Measurements from ENCODE around the gene KRTAP10-4. TPM values are rescaled to one million over a fixed set of nuclear protein-coding genes. Genes with fewer than 3 reads are reported as not detected.

Gene KRTAP10-4
- total RNA-seq, 1 experiment from 2014 or later = not detected

DNA sequence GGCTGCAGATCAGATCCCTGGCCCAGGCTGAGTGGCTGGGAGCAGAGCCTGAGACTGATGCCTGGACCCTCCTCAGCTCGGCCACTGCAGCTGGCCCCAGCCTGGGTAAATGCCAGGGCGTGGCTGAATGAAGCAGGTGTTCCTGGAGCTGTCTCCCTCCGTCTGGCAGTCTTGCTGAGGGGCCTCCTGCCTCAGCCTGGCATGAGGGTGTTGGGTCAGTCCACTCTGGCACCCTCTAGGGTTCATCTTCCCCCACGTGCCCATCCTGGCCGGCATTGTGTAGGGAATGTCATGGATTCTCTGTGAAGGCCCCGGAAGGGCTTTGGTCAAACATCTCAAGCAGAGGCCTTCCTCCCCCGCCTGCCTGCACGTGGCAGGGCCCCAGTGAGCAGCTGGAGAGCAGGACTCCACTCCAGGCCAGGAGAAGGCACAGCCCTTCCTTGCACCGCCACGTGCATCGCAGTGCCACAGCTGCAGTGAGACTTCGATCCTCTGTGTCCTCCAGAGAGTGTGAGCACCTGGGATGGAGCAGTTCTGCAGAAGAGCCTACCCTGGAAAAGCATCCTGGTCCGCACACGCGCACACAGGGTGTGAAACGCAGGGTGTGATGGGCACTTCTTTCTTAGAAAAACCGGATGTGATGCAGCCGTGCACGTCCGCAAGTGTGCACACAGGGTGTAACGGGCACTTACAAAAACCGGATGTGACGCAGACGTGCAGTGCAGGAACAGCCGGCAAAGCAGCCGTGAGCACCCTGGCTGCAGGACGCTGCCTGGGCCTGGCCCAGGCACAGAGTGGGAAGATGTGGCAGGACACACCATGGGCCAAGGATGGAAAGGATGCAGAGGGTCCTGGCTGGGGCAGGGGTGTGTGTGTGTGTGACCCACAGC lies 4.6 kb upstream of the KRTAP10-4 start:
- no peak overlapping the region for H2AFZ ChIP-seq (ENCODE audit: low read depth, low read length, poor library complexity, severe bottlenecking)
- H3K9me3 ChIP-seq (ENCODE audit: control insufficient read depth in 1 of 2, insufficient read depth in 1 of 2, low read depth in 1 of 2, low read length in 2 of 2) = no peaks in the 10 kb centered on the region
- BruUV-seq (replicated peaks) = no TSS peak
- H3K27ac ChIP-seq (ENCODE audit: low read depth, low read length) = no peak overlapping the region
- ChIA-PET POLR2A (no interaction called here), CTCF (no interaction called here), RAD21 (ENCODE audit: low non-redundant PET in 1 of 2, low total read pairs in 2 of 2, uncharacterized antibody in 2 of 2, unreplicated experiment in 2 of 2) (no interaction called here)
- no peak overlapping the region for H3K4me2 ChIP-seq (ENCODE audit: low read length)
- H4K20me1 ChIP-seq (ENCODE audit: insufficient read depth) = no peaks in the 10 kb centered on the region
- intact Hi-C loops (cut with micrococcal nuclease) = loop anchor here (10.0 kb wide), 1 partner anchor 106 kb away; no protein-coding TSS in a partner anchor
- H3K4me1 ChIP-seq (ENCODE audit: control insufficient read depth in 1 of 2, insufficient read depth in 2 of 2, low read length in 2 of 2) = no peaks in the 10 kb centered on the region
- no peak overlapping the region for H3K9ac ChIP-seq (ENCODE audit: low read length)
- ATAC-seq = no peak; the same call in 1 of the 2 replicates
- no peaks in the 10 kb centered on the region for H3K36me3 ChIP-seq (ENCODE audit: control insufficient read depth in 1 of 2, insufficient read depth in 2 of 2, low read length in 2 of 2)
- no peak overlapping the region for H3K4me3 ChIP-seq (replicated peaks in 1 of 2; ENCODE audit: low read depth in 1 of 2, low read length in 2 of 2)
- no peaks in the 10 kb centered on the region for H3K79me2 ChIP-seq (ENCODE audit: insufficient read depth, low read length)
- peaks cover 6% of the 10 kb centered on the region for H3K27me3 ChIP-seq (ENCODE audit: insufficient read depth, low read length)
- TF ChIP-seq CEBPB (IDR thresholded peaks at IDR 0.05; ENCODE audit: low read depth) = no peak
- no peak for TF ChIP-seq FOSL1 (IDR thresholded peaks at IDR 0.05; ENCODE audit: low read depth)
- no peak for DNase-seq (ENCODE audit: low read depth, low spot score)
- no peaks in the 10 kb centered on the region for H3K9me2 ChIP-seq (ENCODE audit: insufficient read depth)

DNA sequence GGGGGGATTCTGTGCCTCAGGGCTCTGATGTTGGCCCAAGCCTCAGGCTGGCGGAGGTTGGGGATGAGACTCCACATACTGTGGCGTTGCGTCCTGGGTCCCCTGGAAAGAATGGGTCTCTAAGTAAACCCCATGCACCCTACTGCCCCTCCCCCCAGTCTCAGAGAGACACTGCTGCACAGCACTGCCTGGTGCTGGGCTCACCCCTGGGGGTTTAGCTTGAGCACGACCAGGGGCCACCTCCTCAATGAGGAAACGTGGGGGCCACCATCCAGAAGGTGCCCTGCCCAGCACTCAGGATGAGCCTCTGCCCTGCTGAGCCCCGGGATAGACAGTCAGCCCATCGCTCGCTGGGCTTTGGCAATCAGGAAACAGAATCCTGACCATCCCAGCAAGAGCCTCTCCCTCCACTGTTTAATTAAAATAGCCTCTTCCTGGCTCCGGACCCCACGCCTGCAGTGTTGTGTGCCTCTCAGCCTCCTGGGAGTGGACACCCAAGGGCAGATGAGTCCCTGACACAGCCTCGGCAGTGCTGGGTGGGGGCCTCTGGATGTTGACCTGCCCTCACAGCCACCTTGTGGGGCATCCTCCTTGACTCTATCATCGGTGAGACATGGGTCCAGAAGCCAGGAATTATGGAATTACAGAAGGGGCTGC lies 3.5 kb upstream of the KRTAP10-4 start:
- H3K9me3 ChIP-seq (ENCODE audit: control insufficient read depth in 1 of 2, insufficient read depth in 1 of 2, low read depth in 1 of 2, low read length in 2 of 2) = no peaks in the 10 kb centered on the region
- H3K9me2 ChIP-seq (ENCODE audit: insufficient read depth) = no peaks in the 10 kb centered on the region
- no peak for ATAC-seq
- H3K79me2 ChIP-seq (ENCODE audit: insufficient read depth, low read length) = no peaks in the 10 kb centered on the region
- no peaks in the 10 kb centered on the region for H4K20me1 ChIP-seq (ENCODE audit: insufficient read depth)
- ChIA-PET RAD21 (ENCODE audit: low non-redundant PET in 1 of 2, low total read pairs in 2 of 2, uncharacterized antibody in 2 of 2, unreplicated experiment in 2 of 2) (no interaction called here), CTCF (no interaction called here), POLR2A (no interaction called here)
- intact Hi-C loops (cut with micrococcal nuclease) = loop anchor here (10.0 kb wide), 1 partner anchor 105 kb away; no protein-coding TSS in a partner anchor
- no peaks in the 10 kb centered on the region for H3K36me3 ChIP-seq (ENCODE audit: control insufficient read depth in 1 of 2, insufficient read depth in 2 of 2, low read length in 2 of 2)
- H3K27ac ChIP-seq (ENCODE audit: low read depth, low read length) = no peak overlapping the region
- no peak for TF ChIP-seq EGR1 (IDR thresholded peaks at IDR 0.05; ENCODE audit: low read depth)
- no peak for TF ChIP-seq EZH2 (IDR thresholded peaks at IDR 0.05)
- TF ChIP-seq POLR2A (IDR thresholded peaks at IDR 0.05; ENCODE audit: borderline replicate concordance, extremely low read depth, insufficient read depth, insufficient read length) = no peak
- no TSS peak for BruUV-seq (replicated peaks)
- no peak overlapping the region for H3K4me2 ChIP-seq (ENCODE audit: low read length)
- H2AFZ ChIP-seq (ENCODE audit: low read depth, low read length, poor library complexity, severe bottlenecking) = no peak overlapping the region
- no peak overlapping the region for H3K9ac ChIP-seq (ENCODE audit: low read length)
- H3K27me3 ChIP-seq (ENCODE audit: insufficient read depth, low read length) = peaks cover 6% of the 10 kb centered on the region
- H3K4me3 ChIP-seq (replicated peaks in 1 of 2; ENCODE audit: low read depth in 1 of 2, low read length in 2 of 2) = no peak overlapping the region
- DNase-seq (ENCODE audit: low read depth, low spot score) = no peak
- H3K4me1 ChIP-seq (ENCODE audit: control insufficient read depth in 1 of 2, insufficient read depth in 2 of 2, low read length in 2 of 2) = peaks cover 0 to 3% of the 10 kb centered on the region in 2 experiments; a peak in 1 of 4 replicates
